Measurements from ENCODE around the gene PRICKLE1. TPM values are rescaled to one million over a fixed set of nuclear protein-coding genes. Genes with fewer than 3 reads are reported as not detected.

The PRICKLE1 gene
- total RNA-seq, 1 donor from 2014 or later: 53.5 TPM

GRCh38 chr12:42498549-42499247 is 90.8 kb downstream of the PRICKLE1 start:
- Mint-ChIP-seq H3K27ac (peak overlapping the region; percentile 67), H3K9me3 (ENCODE audit: low read depth) (no peaks in the 10 kb centered on the region), H3K36me3 (ENCODE audit: insufficient read depth) (peaks cover 8% of the 10 kb centered on the region), H3K4me3 (ENCODE audit: low read depth) (no peak overlapping the region), H3K4me1 (ENCODE audit: low read depth) (peaks cover 7% of the 10 kb centered on the region), H3K27me3 (no peaks in the 10 kb centered on the region)
- no peak for DNase-seq (ENCODE audit: low spot score, unreplicated experiment)
- no peak for TF ChIP-seq CTCF (IDR thresholded peaks at IDR 0.05; ENCODE audit: unreplicated experiment)

- Mint-ChIP-seq H3K36me3 (ENCODE audit: insufficient read depth) (peaks cover 9% of the 10 kb centered on the region), H3K4me1 (ENCODE audit: low read depth) (peaks cover 7% of the 10 kb centered on the region), H3K9me3 (ENCODE audit: low read depth) (no peaks in the 10 kb centered on the region), H3K27ac (peak overlapping the region; percentile 18), H3K27me3 (no peaks in the 10 kb centered on the region), H3K4me3 (ENCODE audit: low read depth) (no peak overlapping the region)
- DNase-seq (ENCODE audit: low spot score, unreplicated experiment): no peak
- no peak for TF ChIP-seq CTCF (IDR thresholded peaks at IDR 0.05; ENCODE audit: unreplicated experiment)
These were observed 92.7 kb downstream of the PRICKLE1 start for GRCh38 chr12:42496886-42497285.

GRCh38 chr12:42495244-42495643 is 94.3 kb downstream of the PRICKLE1 start:
- Mint-ChIP-seq H3K27ac (no peak overlapping the region), H3K4me1 (ENCODE audit: low read depth) (peaks cover 7% of the 10 kb centered on the region), H3K27me3 (no peaks in the 10 kb centered on the region), H3K4me3 (ENCODE audit: low read depth) (no peak overlapping the region), H3K9me3 (ENCODE audit: low read depth) (no peaks in the 10 kb centered on the region), H3K36me3 (ENCODE audit: insufficient read depth) (peaks cover 9% of the 10 kb centered on the region)
- TF ChIP-seq CTCF (IDR thresholded peaks at IDR 0.05; ENCODE audit: unreplicated experiment): no peak
- no peak for DNase-seq (ENCODE audit: low spot score, unreplicated experiment)

- no peaks in the 10 kb centered on the region for H3K9me3 Mint-ChIP-seq (ENCODE audit: low read depth)
- no peak for TF ChIP-seq CTCF (IDR thresholded peaks at IDR 0.05; ENCODE audit: unreplicated experiment)
- DNase-seq (ENCODE audit: low spot score, unreplicated experiment): no peak
- H3K27ac Mint-ChIP-seq: no peak overlapping the region
- H3K4me3 Mint-ChIP-seq (ENCODE audit: low read depth): no peak overlapping the region
- no peaks in the 10 kb centered on the region for H3K27me3 Mint-ChIP-seq
- H3K4me1 Mint-ChIP-seq (ENCODE audit: low read depth): peaks cover 11% of the 10 kb centered on the region
- H3K36me3 Mint-ChIP-seq (ENCODE audit: insufficient read depth): peaks cover 12% of the 10 kb centered on the region
These were observed 97.3 kb downstream of the PRICKLE1 start for GRCh38 chr12:42492267-42492666.

GRCh38 chr12:42490261-42490842 is 99.2 kb downstream of the PRICKLE1 start:
- no peak overlapping the region for H3K4me3 Mint-ChIP-seq (ENCODE audit: low read depth)
- TF ChIP-seq CTCF (IDR thresholded peaks at IDR 0.05; ENCODE audit: unreplicated experiment): no peak
- H3K9me3 Mint-ChIP-seq (ENCODE audit: low read depth): no peaks in the 10 kb centered on the region
- H3K27me3 Mint-ChIP-seq: no peaks in the 10 kb centered on the region
- peak overlapping the region; percentile 84 for H3K27ac Mint-ChIP-seq
- peaks cover 6% of the 10 kb centered on the region for H3K36me3 Mint-ChIP-seq (ENCODE audit: insufficient read depth)
- H3K4me1 Mint-ChIP-seq (ENCODE audit: low read depth): peaks cover 29% of the 10 kb centered on the region
- DNase-seq (ENCODE audit: low spot score, unreplicated experiment): no peak

Measured in progenitor cell of endocrine pancreas (in vitro differentiated cells).